Measurements from ENCODE around the gene ZC3HAV1.

GRCh38 chr7:139060695-139061237, 48.8 kb downstream of the ZC3HAV1 start:
- TF ChIP-seq CTCF (IDR thresholded peaks at IDR 0.05) (no peak), POLR2A (IDR thresholded peaks at IDR 0.05) (no peak)

Measured in thyroid gland (tissue), 4 donors.